Right kidney (tissue), 1 donor: ENCODE results near the gene PMPCA.
"Not testable (repeated sequence)": the region's sequence is repeated elsewhere in the genome, so short reads cannot be mapped to it uniquely, and the experiment has no call there.

Experiments
- DNase-seq: peaks from one replicate; pipeline ENCODE4 v3.0.0-alpha.2; 2016

The PMPCA gene

DNA sequence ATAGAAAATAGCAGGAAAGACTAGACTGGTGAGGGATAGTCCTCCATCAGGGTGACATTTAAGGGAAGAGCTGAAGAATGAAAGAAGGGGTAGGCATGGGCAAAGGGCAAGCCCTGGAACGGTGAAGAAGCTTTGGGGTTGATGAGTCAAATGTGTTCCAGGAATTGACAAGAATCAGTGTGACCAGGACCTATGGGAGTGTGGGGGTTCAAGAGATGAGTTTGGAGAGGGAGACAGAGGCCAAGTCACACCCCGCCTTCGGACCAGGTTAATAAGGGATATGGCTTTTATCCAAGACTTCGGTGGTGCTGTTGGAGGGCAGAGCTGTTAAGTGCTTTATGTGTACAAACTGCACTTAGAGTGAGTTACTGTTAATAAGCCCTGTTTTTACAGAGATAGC, 920 bp downstream of the PMPCA start:
- DNase-seq = no peak

DNA sequence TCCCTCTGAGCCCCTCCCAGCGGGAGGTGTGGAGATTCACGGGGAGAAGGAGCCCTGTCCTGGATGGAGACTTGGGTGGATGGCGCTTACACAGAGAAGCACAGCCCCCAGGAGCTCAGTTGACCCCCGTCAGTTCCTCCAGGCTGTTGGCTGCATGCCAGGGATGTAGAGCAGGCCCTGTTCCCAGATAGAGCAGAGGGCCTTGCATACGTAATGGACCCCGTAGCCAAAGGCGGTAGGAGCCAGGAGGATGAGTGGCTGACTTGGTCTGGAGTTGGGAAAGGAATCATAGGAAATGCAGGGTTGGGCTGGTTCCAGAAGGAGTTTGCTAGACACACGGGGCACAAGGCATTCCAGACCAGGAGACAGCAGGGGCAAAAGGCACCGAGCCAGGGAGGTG, 2.5 kb downstream of the PMPCA start:
- DNase-seq = no peak

DNA sequence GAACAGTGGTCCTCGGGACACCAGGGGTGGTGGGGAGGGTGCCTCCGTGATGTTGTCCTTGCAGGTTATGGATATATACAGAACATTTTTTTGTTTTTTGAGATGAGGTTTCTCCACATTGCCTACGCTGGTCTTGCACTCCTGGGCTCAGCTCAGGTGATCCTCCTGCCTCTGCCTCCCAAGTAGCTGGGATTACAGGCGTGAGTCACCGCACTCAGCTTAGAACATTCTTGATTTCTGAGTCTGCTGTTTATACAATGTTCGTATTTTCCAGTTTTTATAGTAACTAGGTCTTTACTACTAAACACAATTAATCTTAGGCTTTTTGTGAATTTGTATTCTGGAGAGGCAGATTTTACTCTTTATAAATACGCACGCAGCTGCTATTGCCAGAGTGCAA, 6.0 kb downstream of the PMPCA start:
- no peak for DNase-seq

DNA sequence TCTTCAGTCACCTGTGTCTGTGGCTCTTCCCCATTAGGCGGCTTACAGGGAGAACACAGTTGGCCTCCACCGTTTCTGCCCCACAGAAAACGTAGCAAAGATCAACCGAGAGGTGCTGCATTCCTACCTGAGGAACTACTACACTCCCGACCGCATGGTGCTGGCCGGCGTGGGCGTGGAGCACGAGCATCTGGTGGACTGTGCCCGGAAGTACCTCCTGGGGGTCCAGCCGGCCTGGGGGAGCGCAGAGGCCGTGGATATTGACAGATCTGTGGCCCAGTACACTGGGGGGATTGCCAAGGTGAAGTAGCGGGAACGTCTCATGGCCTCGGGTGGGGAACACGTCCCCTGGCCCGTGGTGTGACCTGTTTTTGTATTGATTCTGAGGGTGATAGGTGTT, 6.5 kb downstream of the PMPCA start:
- DNase-seq = no peak

DNA sequence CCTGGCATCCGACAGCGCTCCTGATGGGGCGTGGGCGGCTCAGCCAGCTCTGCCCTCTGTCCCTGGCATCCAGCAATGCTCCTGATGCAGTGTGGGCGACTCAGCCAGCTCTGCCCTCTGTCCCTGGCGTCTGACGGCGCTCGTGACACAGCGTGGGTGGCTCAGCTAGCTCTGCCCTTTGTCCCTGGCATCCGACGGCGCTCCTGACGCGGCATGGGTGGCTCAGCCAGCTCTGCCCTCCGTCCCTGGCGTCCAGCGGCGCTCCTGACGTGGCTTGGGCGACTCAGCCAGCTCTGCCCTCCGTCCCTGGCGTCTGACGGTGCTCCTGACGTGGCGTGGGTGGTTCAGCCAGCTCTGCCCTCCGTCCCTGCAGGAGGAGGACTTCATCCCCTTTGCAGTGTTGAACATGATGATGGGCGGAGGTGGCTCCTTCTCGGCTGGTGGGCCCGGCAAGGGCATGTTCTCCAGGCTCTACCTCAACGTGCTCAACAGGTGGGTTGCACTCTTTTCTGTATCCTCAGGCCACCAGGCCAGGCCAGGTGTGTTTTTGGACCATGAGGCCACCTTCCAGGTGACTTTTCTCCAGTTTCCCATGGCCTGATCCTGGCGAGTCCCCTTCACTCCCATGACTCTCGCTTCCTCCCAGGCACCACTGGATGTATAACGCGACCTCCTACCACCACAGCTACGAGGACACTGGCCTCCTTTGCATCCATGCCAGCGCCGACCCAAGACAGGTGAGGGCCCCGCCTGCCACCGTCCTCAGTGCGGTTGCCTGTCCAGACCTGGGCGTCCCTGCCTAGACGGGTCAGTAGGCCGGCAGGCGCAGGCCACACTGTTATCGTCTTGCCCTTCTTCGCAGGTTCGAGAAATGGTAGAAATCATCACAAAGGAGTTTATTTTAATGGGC, 8.0 kb downstream of the PMPCA start:
- DNase-seq = no peak

DNA sequence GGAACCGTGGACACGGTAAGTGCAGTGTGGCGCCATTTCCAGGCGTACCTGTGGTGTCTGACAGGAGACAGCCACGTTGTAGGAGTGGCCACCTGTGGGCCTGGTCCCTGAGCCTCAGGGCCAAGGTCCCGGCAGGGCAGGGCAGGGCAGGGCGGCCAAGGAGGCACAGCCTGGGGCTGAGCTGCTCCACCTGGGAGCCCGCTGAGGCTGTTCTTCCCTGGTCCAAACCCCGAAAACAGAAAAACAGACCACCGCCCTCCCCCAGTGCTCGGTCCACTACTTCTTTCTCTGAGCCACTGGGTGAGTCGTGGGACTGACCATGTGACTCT, 8.6 kb downstream of the PMPCA start:
- DNase-seq = no peak

DNA sequence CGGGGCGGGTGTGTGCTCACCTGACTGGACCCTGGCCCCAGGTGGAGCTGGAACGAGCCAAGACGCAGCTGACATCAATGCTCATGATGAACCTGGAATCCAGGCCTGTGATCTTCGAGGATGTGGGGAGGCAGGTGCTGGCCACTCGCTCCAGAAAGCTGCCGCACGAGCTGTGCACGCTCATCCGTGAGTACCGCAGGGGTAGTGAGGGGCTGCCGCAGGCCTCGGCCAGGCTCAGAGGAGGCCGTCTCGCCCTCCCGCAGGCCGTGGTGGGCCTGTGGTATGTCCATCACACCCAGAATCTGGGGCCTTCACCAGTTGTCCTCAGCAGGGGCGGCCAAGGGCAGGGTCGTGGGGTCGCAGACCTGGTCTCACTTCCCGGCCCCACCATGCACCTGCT, 11.3 kb downstream of the PMPCA start:
- no peak for DNase-seq

DNA sequence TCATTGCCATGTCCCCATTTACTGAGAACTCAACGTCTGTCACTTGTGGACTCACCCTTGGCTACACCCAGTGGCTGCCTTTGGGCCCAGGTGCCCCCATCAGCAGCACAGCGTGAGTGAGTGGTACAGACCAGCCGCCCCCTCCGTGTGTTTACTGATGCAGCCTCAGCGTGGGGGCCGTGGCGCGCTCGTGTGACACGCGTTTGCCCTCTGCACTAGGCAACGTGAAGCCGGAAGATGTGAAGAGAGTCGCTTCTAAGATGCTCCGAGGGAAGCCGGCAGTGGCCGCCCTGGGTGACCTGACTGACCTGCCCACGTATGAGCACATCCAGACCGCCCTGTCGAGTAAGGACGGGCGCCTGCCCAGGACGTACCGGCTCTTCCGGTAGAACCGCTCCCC, 12.4 kb downstream of the PMPCA start:
- no peak for DNase-seq

DNA sequence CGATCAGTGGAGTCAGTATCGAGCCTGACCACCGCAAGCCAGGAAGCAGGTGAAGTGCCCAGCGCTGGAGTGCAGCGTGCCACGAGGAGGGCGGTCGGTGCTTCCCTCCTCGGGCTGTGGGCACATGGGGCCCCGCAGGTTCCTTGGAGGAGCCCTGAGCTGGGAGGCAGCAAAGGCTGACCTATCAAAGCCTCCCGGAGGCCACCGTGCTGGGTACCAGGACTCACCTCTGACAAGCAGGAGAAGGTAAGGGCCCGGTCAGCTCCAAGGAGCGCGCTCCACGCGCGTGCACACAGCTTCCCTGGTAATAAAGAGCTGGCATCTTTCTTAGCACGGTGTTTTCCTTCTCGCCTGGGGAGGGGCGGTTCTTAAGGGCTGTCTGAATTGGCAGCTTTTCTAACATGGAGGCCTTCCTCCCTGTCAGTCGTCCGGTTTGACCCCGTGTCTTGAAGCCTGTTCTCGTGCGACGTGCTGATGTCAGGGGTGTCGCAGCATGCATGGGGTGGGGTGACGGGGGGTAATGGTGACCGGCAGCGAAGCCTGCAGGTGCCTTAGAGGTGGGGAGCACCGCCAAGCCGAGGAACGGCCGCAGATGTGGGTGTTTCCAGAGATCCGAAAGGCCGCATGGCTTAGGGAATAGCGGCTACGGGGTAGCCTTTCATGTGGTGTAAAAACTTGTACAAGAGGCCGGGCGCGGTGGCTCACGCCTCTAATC, 13.1 kb downstream of the PMPCA start:
- no peak for DNase-seq

DNA sequence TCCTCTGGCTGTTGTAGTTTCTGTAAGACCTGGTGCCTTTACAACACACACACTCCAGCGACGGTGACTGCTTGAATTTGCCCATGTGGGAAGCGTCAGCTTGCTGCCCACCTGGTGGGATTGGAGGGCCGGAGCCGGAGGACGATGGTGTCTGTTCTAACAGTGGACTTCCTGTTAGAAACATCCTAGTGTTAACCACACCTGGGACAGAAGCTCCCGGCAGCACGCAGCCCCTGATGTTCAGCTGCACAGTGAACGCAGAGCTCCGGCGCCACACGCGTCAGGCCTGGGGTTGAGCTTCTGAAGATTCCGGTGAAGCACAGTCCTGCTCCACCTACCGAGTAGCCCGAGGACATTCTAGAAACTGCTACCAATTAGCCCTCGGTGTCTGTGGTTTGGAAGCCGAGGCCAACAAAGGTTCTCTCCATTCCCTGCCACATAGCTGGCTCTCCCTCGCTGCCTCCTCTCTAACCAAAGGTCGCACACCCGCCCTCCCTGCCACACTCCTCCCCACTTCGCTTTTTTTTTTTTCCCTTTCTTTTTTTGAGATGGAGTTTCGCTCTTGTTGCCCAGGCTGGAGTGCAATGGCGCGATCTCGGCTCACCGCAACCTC, 14.4 kb downstream of the PMPCA start:
- DNase-seq = no peak

DNA sequence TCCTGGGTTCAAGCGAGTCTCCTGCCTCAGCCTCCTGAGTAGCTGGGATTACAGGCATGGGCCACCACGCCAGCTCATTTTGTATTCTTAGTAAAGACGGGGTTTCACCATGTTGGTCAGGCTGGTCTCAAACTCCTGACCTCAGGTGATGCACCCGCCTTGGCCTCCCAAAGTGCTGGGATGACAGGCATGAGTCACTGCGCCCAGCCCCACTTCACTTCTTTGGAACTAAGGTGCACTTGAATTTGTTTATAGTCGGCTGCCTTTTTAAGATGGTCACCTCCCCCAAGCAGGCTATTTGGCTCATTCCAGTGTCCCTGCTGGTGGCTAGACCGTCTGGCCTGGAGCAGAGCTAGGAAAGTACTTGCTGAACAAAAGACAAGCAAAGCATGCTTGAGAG, 14.9 kb downstream of the PMPCA start:
- DNase-seq = not testable (repeated sequence)

DNA sequence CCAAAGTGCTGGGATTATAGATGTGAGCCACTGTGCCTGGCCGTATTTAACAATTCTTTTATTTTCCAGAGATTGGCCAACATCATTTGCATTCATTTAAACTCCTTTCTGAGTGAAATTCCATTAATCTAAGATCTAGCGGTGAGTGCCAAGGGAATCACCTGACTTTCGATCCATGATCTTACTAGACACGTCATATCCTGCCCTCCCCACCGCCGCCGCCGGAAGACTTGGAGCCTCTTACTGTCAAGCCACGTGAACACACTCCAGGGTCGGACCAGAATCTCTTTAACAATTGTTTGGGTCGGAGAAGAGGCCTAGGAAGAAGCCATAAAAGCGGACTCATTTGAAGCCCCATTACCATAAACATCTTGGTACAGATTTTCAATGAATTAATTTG, 16.3 kb downstream of the PMPCA start:
- no peak for DNase-seq

DNA sequence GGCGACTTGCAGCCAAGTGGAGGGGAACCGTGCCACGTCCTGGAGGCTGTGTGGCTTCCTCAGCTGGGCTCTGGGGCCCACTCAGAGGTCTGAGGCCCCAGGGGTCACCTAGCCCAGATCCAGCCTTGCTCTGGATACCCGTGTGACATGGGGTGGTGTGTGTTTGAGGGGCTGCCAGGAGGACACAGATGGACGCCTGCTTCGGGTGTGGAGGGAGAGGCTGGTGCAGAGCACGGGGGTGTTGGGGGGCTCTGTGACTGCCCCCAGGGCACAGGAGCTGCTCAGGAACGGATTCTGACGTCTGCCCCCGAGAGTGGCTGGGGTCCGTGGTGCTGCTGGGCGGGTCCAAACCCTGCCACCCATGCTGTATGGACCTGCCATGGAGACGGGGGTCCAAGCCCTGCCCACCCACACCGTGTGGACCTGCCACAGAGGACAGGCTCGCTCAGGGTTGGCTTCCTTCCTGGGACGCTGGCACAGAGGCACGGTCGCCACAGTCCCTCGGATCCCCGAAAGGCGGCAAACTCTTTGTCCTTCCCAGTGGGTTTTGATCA, 18.7 kb downstream of the PMPCA start:
- DNase-seq = no peak

DNA sequence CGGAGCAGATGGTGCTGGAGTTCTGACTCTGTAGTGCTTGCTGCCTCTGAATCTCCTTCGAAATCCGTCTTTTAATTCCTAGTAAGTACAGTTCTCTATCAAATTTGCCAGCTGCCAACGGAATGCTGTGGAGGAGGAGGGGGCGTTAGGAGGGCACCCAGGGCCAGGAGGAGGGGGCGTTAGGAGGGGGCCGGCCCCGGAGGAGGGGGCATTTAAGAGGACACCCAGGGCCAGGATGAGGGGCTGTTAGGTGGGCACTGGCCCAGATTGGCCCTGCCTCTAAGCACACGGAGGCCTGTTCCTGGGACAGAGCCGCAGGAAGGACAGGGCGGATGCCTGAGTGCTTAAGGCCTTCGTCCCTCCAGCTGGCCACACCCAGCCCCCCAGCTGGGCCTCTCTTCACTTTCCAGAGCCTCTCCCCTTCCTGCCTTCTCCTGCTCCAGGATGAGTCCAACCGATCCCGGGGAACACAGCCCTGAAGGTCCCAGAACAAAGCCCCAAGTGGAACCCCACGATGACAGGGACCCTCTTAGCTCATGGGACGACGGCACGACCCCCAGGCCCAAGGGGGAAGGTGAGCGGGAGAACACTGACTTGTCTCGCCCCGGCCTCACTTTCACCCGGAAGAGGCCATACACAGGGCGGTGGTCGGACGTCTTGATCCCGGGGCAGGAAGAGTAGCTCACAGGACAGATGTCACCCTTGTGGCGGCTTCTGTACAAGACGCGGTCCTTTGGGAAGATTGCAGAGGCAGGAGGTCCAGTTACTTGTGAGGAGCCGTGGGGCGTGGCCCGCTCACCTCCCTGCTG, 19.4 kb downstream of the PMPCA start:
- DNase-seq = no peak

DNA sequence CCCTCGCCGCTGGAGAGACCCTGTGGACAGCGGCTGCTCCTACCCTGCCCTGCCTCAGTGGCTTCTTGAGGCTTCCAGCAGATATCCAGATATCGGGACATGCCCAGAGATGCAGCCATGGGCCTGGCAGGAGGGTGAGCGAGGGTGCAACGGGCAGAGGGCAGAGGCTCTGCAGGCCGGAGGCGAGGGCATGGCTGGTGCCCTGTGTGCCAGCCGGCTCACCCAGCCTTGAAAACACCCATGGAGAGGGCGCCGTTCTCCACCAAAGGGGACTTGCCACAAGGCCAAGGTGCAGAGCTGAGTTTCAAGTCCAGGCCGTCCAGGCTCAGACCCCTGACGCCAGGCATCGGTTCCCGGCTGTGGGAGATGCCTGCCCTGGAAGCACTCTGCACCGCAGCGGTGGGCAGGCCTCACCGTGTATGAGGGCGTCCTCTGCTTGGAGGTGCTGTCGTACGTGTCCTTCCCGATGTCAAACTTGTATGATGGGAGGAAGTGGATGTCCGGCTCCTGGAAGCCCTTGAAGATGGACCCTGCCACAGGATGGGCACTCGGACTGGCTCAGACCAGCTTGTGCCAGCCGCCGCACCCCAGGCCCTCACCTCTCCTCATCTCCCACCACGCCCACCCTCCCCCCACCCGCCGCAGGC, 20.3 kb downstream of the PMPCA start:
- no peak for DNase-seq

DNA sequence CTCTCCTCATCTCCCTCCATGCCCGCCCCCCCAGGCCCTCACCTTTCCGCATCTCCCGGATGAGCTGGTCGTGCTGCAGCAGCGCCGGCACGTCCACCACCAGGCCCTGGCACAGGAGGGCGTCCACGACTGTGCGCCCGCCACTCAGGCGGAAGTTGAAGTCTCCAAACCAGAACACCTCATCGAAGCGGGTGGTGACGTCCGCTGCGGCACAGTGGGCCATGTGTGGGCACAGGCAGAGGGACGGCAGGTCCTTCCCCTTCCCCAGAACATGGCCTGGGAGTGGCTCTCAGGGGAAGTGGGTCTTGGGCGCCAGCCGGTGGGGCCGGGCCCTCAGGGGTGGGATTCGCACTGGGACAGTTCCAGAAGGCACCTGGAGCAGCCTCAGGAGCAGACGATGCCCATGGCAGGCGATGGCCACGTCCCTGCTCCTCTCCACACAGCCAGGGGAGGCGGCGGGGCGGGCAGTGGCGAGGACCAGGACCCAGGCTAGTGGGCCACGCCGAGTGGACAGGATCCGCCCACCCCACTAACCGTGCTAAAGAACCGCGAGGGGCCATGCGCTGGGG, 21.4 kb downstream of the PMPCA start:
- no peak for DNase-seq

DNA sequence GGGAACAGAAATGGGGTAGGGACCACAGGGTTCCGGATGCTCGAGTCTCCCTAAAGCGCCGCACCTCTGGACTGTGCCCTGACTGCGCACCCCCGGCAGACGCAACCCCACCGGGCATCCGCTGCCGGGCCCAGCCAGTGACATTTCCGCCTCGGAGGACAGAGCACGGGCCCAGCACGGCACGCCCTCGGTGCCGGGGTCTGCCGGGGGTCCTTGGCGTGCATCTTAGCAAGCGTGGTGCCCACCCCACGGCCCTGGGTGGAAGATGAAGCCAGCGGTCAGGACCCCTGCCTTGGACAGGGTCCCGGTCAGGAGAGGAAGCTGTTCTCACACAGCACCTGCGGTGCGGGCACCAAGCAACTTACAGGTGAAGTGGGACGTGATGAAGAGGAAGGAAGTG, 22.1 kb downstream of the PMPCA start:
- no peak for DNase-seq

DNA sequence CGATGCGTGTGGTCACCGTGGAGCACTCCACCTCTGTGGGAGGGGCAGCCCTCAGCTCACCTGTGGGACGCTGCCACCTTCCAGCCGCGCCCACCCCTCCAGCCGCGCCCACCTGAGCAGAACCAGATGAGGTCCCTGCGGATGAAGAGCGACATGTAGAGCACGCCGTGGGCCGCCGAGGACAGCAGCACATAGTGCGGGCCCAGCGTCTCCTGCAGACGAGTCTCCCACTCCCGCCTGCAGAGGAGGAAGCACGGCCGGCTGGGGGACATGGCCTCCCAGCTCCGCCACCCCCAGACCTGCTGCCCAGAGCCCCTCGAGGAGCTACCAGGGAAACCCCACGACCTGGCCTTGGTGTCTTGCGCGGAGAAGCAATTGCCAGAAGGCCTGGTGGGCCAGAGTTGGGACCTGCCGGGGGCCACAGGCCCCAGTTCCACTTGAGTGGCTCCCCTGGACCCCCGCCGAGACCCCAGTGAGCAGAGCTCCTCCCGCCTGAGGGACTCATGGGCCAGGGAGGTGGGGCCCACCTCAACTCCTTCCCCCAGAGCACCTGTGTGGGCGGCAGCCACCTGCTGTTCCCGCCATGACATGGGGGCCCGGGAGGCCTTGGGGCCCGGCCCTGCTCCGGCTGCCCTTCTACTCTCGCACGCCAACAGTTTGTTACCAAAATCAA, 22.7 kb downstream of the PMPCA start:
- DNase-seq = no peak

DNA sequence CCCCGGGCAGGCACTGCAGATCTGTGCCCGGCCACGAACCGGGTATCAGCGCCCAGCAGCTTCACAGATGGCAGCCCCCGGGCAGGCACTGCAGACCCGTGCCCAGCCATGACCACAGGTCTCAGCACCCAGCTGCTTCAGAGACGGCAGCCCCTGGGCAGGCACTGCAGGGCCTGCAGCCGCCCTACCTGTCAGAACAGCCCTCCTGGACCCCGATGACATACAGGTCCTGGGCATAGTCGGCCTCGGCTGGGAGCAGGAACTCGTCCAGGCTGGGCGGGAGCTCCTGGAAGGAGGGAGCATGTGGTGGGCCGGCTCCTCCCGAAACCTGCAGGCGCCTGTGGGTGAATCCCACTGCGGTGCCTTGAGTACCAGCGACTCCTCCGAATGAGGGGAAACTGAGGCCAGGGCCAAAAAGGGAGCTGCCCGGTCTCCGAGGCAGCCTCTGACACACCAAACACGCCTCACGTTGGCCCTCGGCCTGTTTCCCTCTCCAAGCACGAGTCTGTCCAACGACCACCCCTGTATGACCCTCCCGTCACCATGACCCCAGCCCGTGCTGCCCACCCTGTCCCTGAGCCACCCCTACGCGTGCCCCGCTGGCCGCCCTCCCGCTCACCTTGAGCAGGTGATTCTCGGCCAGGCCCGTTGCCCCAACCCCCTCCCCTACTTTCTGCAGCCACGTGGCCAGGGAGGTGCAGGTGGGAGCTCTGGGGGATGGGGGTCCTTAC, 23.6 kb downstream of the PMPCA start:
- DNase-seq = no peak

DNA sequence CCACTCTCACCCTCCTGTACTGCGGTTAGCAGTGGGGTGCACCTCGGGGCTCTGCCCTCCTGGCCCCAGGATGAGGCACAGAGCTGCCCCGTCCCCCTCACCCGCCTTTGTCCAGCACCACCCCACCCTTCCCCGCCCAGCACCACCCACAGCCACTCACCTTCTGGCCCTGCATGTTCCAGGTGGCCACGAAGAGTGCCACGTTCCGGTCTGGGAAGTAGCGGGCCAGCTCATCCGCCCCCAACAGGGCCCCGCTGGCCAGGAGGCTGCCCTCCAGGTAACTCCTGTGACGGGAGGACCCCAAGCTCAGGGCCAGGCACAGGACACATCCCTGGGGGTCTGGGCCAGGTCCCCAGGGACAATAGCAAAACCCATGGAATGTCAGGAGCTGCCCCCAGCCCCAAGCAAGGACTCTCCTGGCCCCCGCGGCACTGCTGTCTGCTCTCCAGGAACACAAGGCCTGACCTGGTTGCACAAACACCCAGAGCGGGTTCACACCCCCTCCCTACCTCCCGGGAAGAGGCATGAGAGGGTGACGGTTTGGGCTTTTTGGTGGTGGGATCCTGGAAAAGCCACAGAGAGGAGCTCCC, 24.2 kb downstream of the PMPCA start:
- no peak for DNase-seq
